IPS DF 4.7 (cell line): ENCODE results near the gene PROSER1.
"Not testable (repeated sequence)": the region's sequence is repeated elsewhere in the genome, so short reads cannot be mapped to it uniquely, and the experiment has no call there.

Experiments used
- DNase-seq: peaks from one replicate; pipeline ENCODE4 v3.0.0-alpha.2; 2013; ENCODE audit warnings: low spot score; ENCODE audit errors: extremely low read depth

The PROSER1 gene

GRCh38 chr13:39037880-39038568 is at the start of gene PROSER1, which contains the start of gene NHLRC3:
TSS of gene PROSER1 (minus strand) at chr13:39038089. CDS start at chr13:39037242, 847 bp downstream.
TSS of gene NHLRC3 (plus strand) at chr13:39038456. CDS start at chr13:39038640, 184 bp downstream.
- DNase-seq: peak; percentile 44

DNA sequence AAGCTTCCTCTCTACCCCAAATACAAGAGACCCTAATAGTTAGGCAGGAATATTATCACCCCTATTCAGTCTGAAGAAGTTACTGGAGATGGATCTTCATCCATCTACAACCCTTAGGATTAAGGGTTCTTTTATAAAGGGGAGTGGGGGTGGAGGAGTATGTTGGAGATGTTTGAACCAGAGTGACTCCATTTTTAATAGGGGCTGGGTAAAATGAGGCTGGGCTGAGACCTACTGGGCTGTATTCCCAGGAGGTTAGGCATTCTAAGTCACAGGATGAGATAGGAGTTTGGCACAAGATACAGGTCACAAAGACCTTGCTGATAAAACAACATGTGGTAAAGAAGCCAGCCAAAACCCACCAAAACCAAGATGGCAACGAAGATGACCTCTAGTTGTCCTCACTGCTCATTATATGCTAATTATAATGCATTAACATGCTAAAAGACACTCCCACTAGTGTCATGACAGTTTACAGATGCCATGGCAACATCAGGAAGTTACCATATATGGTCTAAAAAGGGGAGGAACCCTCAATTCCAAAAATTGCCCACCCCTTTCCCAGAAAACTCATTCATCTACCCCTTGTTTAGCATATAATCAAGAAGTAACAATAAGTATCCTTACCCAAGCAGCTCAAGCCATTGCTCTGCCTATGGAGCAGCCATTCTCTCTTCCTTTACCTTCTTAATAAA is 48.5 kb upstream of the PROSER1 start:
- not testable (repeated sequence) for DNase-seq

- peak; percentile 2 for DNase-seq
These were observed 36.1 kb upstream of the PROSER1 start for GRCh38 chr13:39073983-39074382.

DNA sequence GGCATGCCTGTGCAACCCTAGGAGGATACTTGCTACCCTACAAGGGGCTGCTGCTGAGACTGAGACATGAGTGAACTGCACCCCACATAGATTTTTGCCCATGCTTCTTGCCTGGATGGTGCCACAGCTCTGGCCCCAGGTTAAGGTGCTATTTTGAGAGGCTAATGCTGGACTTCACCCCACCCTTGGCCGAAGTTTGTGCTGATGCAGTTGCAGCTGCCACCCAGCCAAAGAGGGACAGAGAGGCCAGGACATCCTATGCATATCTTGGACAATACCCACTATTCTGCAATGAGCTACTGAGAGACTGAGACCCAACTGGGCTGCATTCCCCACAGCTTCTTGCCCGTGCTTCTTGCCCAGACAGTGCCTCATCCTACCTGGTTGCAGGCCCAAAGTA is 35.0 kb upstream of the PROSER1 start:
- DNase-seq: no peak

DNA sequence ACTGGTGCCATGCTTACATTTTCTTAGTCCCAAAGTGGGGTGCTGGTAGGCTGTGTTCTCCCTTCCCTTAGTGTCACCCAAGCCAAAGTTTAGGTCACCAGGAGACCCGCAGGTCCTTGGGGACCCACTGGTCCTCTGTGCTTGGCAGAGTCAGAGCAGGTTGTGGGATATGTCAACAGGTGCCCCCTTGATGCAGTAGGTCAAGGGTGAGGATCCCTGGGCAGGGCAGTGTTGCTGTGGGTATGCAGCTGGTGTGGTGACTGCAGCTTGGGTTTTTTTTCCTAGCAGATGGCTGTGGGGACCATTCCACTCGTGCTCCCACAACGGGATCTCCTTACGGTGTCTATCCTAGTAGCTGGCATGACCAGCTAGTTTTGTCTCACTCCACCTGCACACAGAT is 24.1 kb upstream of the PROSER1 start:
- no peak for DNase-seq

DNA sequence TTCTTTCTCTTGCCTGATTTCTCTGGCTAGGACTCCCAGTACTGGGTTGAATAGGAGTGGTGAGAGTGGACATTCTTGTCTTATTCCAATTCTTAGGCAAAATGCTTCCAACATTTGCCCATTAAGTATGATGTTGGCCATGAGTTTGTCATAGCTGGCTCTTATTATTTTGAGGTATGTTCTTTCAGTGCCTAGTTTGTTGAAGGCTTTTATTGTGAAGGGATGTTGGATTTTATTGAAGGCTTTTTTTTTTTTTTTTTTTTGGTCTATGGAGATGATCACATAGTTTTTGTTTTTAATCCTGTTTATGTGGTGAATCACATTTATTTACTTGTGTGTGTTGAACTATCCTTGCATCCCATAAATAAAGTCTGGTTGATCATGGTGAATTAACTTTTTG is 20.2 kb upstream of the PROSER1 start:
- no peak for DNase-seq

DNA sequence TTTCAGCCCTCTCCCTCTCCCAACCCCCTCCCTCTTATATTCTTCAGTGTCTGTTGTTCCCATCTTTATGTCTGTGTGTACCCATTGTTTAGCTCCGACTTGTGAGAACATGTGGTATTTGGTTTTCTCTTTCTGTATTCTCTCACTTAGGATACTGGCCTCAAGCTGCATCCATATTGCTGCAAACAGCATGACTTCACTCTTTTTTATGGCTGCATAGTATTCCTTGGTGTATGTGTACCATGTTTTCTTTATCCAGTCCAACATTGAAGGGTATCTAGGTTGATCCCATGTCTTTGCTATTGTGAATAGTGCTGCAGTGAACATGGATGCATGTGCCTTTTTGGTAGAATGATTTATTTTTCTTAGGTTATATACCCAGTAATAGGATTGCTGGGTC is 18.1 kb upstream of the PROSER1 start:
- no peak for DNase-seq

- no peak for DNase-seq
These were observed 16.2 kb upstream of the PROSER1 start for GRCh38 chr13:39054112-39054511.

GRCh38 chr13:39052944-39053343 is 15.1 kb upstream of the PROSER1 start:
- no peak for DNase-seq

GRCh38 chr13:39051157-39051556 is 13.3 kb upstream of the PROSER1 start:
- DNase-seq: no peak

GRCh38 chr13:39049274-39049673 is 11.4 kb upstream of the PROSER1 start:
- no peak for DNase-seq

- DNase-seq: no peak
These were observed 10.9 kb upstream of the PROSER1 start for GRCh38 chr13:39048806-39049205.

- no peak for DNase-seq
These were observed 9.7 kb upstream of the PROSER1 start for GRCh38 chr13:39047560-39047959.

GRCh38 chr13:39044536-39044935 is 6.6 kb upstream of the PROSER1 start:
- no peak for DNase-seq

DNA sequence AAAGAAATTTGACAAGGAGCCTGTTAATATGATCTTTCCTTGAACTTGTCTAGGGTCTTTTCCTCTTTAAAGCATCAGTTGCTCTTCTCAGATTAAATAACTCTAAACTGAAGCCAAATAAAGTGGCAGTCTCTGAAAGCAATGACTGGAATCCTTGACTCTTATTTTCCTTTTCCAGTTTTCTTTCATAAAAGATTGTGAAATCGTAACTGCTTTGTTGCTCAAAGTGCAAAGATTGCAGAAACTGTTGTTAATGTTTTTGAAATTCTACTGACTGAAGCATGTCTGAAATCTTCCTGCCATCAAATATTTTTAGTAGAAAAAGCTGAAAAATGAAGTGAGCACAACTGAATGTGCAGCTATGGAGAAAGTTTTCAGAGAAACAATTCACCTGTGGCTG is 2.3 kb upstream of the PROSER1 start:
- no peak for DNase-seq

GRCh38 chr13:39039041-39039440 is 1.2 kb upstream of the PROSER1 start:
- no peak for DNase-seq

- no peak for DNase-seq
These were observed 711 bp upstream of the PROSER1 start for GRCh38 chr13:39038569-39039030.

GRCh38 chr13:39037410-39037879 is 444 bp downstream of the PROSER1 start:
- no peak for DNase-seq

DNA sequence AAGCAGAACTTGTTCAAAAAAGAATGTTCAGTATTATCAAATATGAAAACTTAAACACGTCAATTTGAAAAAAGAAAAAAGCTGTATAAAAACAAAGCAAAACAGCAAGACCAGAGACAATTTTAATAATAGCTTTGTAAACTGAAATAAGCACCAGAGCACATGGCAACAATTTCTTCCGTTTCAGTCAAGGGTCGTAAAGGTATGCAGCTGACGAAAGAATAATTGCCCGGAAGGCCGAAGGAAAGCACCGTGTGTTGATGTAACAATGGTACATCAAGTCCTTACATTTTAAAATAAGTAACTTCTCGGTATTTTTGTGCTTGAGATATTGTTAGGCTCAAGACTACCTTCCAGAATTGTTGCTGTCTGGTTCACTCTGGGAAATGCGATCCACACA is 1.7 kb downstream of the PROSER1 start:
- DNase-seq: no peak

- no peak for DNase-seq
These were observed 2.1 kb downstream of the PROSER1 start for GRCh38 chr13:39035799-39036198.

GRCh38 chr13:39035204-39035603 is 2.7 kb downstream of the PROSER1 start:
- DNase-seq: no peak

- DNase-seq: no peak
These were observed 3.8 kb downstream of the PROSER1 start for GRCh38 chr13:39034085-39034484.

- DNase-seq: no peak
These were observed 5.7 kb downstream of the PROSER1 start for GRCh38 chr13:39032150-39032549.
